Lung microvascular endothelial cell (primary cell): ENCODE measurements around the gene UMPS. TPM values are rescaled to one million over a fixed set of nuclear protein-coding genes. Genes with fewer than 3 reads are reported as not detected.
"Not testable (repeated sequence)": the region's sequence is repeated elsewhere in the genome, so short reads cannot be mapped to it uniquely, and the experiment has no call there.

Source experiments
- DNase-seq, 2 donors: peaks; one replicate each; pipeline versions ENCODE4 v3.0.0 to v3.0.0-alpha.2; 2010; ENCODE audit warnings: low read depth in 2 of 2
- total RNA-seq: library from RNA; depleted of rRNA; stranded (reverse); fragments of >200 nt; gene quantifications from 2 replicates; pipeline ENCODE4 v1.2.1, GENCODE V29; 2014

The UMPS gene
- total RNA-seq, 1 donor from 2014 or later, result 18.1 TPM

GRCh38 chr3:124779116-124779515 is 48.9 kb downstream of the UMPS start:
- DNase-seq, result no peak

- DNase-seq, result no peak
Observed at GRCh38 chr3:124779751-124780191, 49.5 kb downstream of the UMPS start.

GRCh38 chr3:124780356-124780755 is 50.1 kb downstream of the UMPS start:
- peak; percentile 27 to 29 for DNase-seq

- DNase-seq, result peak; percentile 51 to 63
Observed at GRCh38 chr3:124780761-124781475, 50.7 kb downstream of the UMPS start.

- no peak for DNase-seq
Observed at GRCh38 chr3:124781476-124782376, 51.5 kb downstream of the UMPS start.

- DNase-seq, result not testable (repeated sequence)
Observed at GRCh38 chr3:124782377-124782712, 52.1 kb downstream of the UMPS start.

GRCh38 chr3:124783696-124784095 is 53.4 kb downstream of the UMPS start:
- no peak for DNase-seq

GRCh38 chr3:124784686-124785382 is 54.6 kb downstream of the UMPS start:
- DNase-seq, result no peak

GRCh38 chr3:124785973-124786372 is 55.7 kb downstream of the UMPS start:
- peak in 1 of 2 donors; percentile 56 for DNase-seq

- DNase-seq, result peak in 1 of 2 donors; percentile 53
Observed at GRCh38 chr3:124786511-124787241, 56.4 kb downstream of the UMPS start.

- no peak for DNase-seq
Observed at GRCh38 chr3:124787476-124788195, 57.4 kb downstream of the UMPS start.

- no peak for DNase-seq
Observed at GRCh38 chr3:124788254-124788745, 58.0 kb downstream of the UMPS start.

GRCh38 chr3:124789103-124789502 is 58.9 kb downstream of the UMPS start:
- not testable (repeated sequence) for DNase-seq

- no peak for DNase-seq
Observed at GRCh38 chr3:124791142-124791541, 60.9 kb downstream of the UMPS start.

- no peak for DNase-seq
Observed at GRCh38 chr3:124791639-124792151, 61.4 kb downstream of the UMPS start.

GRCh38 chr3:124792341-124793040 is 62.2 kb downstream of the UMPS start:
- DNase-seq, result no peak

- no peak for DNase-seq
Observed at GRCh38 chr3:124793054-124793739, 62.9 kb downstream of the UMPS start.

- DNase-seq, result no peak
Observed at GRCh38 chr3:124796477-124796876, 66.2 kb downstream of the UMPS start.

- no peak for DNase-seq
Observed at GRCh38 chr3:124797426-124797945, 67.2 kb downstream of the UMPS start.
